OCI-LY3 (cell line): ENCODE results near the gene NAT10.

Experiments used
- H2AFZ ChIP-seq: fragments of 200-600, 300-600 bp; shearing (Covaris generic); 2 replicates; pipeline ENCODE4 v1.6.0; 2014; ENCODE audit warnings: antibody characterized with exemption, low read depth, low read length
- H3K27ac ChIP-seq: fragments of 200-600, 300-600 bp; sonication (generic); 2 replicates; pipeline ENCODE4 v1.5.1; 2014; ENCODE audit warnings: mild to moderate bottlenecking, low read length, moderate library complexity, mixed read lengths
- H3K27me3 ChIP-seq: fragments of 200-600, 300-600 bp; sonication (generic); 2 replicates; pipeline ENCODE4 v1.6.1; 2014; ENCODE audit warnings: low read depth, low read length, mixed read lengths
- H3K36me3 ChIP-seq: fragments of 200-600, 300-600 bp; sonication (generic); replicated peaks from 2 replicates; pipeline ENCODE3; 2014; ENCODE audit warnings: low read depth, low read length, mixed read lengths
- H3K4me1 ChIP-seq: fragments of 300-600, 200-600 bp; sonication (generic); 2 replicates; pipeline ENCODE4 v1.6.1; 2014; ENCODE audit warnings: low read length, mixed read lengths
- H3K4me2 ChIP-seq: fragments of 200-600, 300-600 bp; sonication (generic); 2 replicates; pipeline ENCODE4 v1.6.1; 2014; ENCODE audit warnings: low read length, mixed read lengths
- H3K4me3 ChIP-seq: fragments of 300-600, 200-600 bp; sonication (generic); 2 replicates; pipeline ENCODE4 v1.5.1; 2014; ENCODE audit warnings: antibody characterized with exemption, mild to moderate bottlenecking, low read length, moderate library complexity
- H3K79me2 ChIP-seq: fragments of 300-600, 200-600 bp; shearing (Covaris generic); 2 replicates; pipeline ENCODE4 v1.6.1; 2014; ENCODE audit warnings: mild to moderate bottlenecking, low read length, mixed read lengths
- H3K9ac ChIP-seq: fragments of 300-600, 200-600 bp; shearing (Covaris generic); 2 replicates; pipeline ENCODE4 v1.6.0; 2014; ENCODE audit warnings: mild to moderate bottlenecking, low read length, moderate library complexity
- H3K9me3 ChIP-seq: fragments of 200-600, 300-600 bp; shearing (Covaris generic); 2 replicates; pipeline ENCODE4 v1.6.1; 2014; ENCODE audit warnings: low read length, mixed read lengths; ENCODE audit not compliant: insufficient read depth
- H4K20me1 ChIP-seq: fragments of 200-600, 300-600 bp; sonication (generic); 2 replicates; pipeline ENCODE4 v1.6.1; 2016; ENCODE audit warnings: low read length, mixed read lengths; ENCODE audit not compliant: insufficient read depth
- CTCF ChIP-seq: fragments of 200-600, 300-600 bp; sonication (generic); IDR thresholded peaks from 2 replicates; pipeline ENCODE4 v1.5.1; 2014; ENCODE audit warnings: antibody characterized with exemption, low read length, low read depth
- EZH2phosphoT487 ChIP-seq: fragments of 200-600 bp; shearing (Covaris generic); IDR thresholded peaks from 2 replicates; pipeline ENCODE4 v1.6.1; 2018; ENCODE audit warnings: antibody characterized with exemption, mixed run types, low read depth

The NAT10 gene

GRCh38 chr11:34105079-34105956 lies at the start of gene NAT10:
TSS of gene NAT10 (plus strand) at chr11:34105629. CDS start at chr11:34108226, 2,597 bp downstream.
- no peak for TF ChIP-seq EZH2phosphoT487
- TF ChIP-seq CTCF: 0 out of 2 replicates have a peak, but pooled peaks have one; percentile 3
- H3K4me3 ChIP-seq: peak within 1 kb of the TSS; percentile 93
- peak within 1 kb of the TSS; percentile 94 for H3K9ac ChIP-seq
- H3K9me3 ChIP-seq: no peaks in the 10 kb centered on the region
- H2AFZ ChIP-seq: peak within 1 kb of the TSS; percentile 58
- H3K79me2 ChIP-seq: peaks cover 49% of the 10 kb centered on the region
- H3K4me1 ChIP-seq: peaks cover 21% of the 10 kb centered on the region
- H3K36me3 ChIP-seq: peaks cover 45% of the 10 kb centered on the region
- peak within 1 kb of the TSS; percentile 84 for H3K27ac ChIP-seq
- H4K20me1 ChIP-seq: no peaks in the 10 kb centered on the region
- H3K27me3 ChIP-seq: no peaks in the 10 kb centered on the region
- H3K4me2 ChIP-seq: peak within 1 kb of the TSS; percentile 92

- Histone ChIP-seq H3K4me1 (peaks cover 35% of the 10 kb centered on the region), H3K9ac (no peak overlapping the region), H3K36me3 (peaks cover 55% of the 10 kb centered on the region), H3K4me3 (no peak overlapping the region; the same call in 1 of the 2 replicates), H3K27ac (peak overlapping the region; percentile 2; the same call in 1 of the 2 replicates), H3K27me3 (no peaks in the 10 kb centered on the region), H3K9me3 (no peaks in the 10 kb centered on the region), H2AFZ (no peak overlapping the region), H3K4me2 (peak overlapping the region; percentile 23), H4K20me1 (peaks cover 68% of the 10 kb centered on the region), H3K79me2 (peaks cover 96% of the 10 kb centered on the region)
- TF ChIP-seq EZH2phosphoT487: no peak
- TF ChIP-seq CTCF: no peak
Observed at GRCh38 chr11:34056672-34057071, 48.8 kb upstream of the NAT10 start.

GRCh38 chr11:34063061-34063795 lies 42.2 kb upstream of the NAT10 start:
- peaks cover 100% of the 10 kb centered on the region for H3K79me2 ChIP-seq
- H2AFZ ChIP-seq: no peak overlapping the region
- H3K9ac ChIP-seq: no peak overlapping the region
- no peak overlapping the region for H3K4me3 ChIP-seq
- no peak overlapping the region for H3K27ac ChIP-seq
- peaks cover 37% of the 10 kb centered on the region for H3K36me3 ChIP-seq
- peaks cover 25% of the 10 kb centered on the region for H3K4me1 ChIP-seq
- TF ChIP-seq EZH2phosphoT487 (no peak), CTCF (no peak)
- H3K9me3 ChIP-seq: no peaks in the 10 kb centered on the region
- no peak overlapping the region for H3K4me2 ChIP-seq
- no peaks in the 10 kb centered on the region for H3K27me3 ChIP-seq
- H4K20me1 ChIP-seq: peaks cover 91% of the 10 kb centered on the region

GRCh38 chr11:34064291-34064690 lies 41.1 kb upstream of the NAT10 start:
- H4K20me1 ChIP-seq: peaks cover 90% of the 10 kb centered on the region
- no peak overlapping the region for H3K4me2 ChIP-seq
- peaks cover 29% of the 10 kb centered on the region for H3K4me1 ChIP-seq
- H3K4me3 ChIP-seq: no peak overlapping the region
- no peaks in the 10 kb centered on the region for H3K27me3 ChIP-seq
- H3K27ac ChIP-seq: no peak overlapping the region
- peaks cover 35% of the 10 kb centered on the region for H3K36me3 ChIP-seq
- no peak overlapping the region for H3K9ac ChIP-seq
- no peak overlapping the region for H2AFZ ChIP-seq
- peaks cover 100% of the 10 kb centered on the region for H3K79me2 ChIP-seq
- TF ChIP-seq CTCF (no peak), EZH2phosphoT487 (no peak)
- H3K9me3 ChIP-seq: no peaks in the 10 kb centered on the region
